ENCODE results near the gene MAMDC4.

MAMDC4 gene

GRCh38 chr9:136896027-136896426, 43.9 kb downstream of the MAMDC4 start:
- no peak for FAIRE-seq

- FAIRE-seq = no peak
These were observed 46.4 kb downstream of the MAMDC4 start for GRCh38 chr9:136898483-136899100.

DNA sequence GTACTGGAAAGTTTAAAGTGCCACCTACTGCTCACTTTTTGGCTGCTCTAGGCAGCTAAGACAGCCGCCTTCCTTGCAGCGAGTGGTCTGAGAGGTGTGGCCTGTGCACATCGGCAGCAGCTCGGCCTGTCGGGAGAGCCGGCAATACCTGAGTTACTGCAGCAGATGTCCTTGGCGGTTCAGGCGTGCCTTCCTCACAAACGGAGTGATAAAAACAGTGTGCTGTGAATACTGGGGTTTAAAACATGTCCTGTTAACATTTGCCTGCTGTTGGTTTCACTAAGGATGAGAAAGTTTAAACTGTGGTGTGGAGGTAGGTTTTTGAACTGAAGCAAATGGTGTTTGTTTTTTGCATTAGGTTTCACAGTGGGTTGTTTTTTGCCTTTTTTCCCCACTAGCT, 47.0 kb downstream of the MAMDC4 start:
- FAIRE-seq = no peak

DNA sequence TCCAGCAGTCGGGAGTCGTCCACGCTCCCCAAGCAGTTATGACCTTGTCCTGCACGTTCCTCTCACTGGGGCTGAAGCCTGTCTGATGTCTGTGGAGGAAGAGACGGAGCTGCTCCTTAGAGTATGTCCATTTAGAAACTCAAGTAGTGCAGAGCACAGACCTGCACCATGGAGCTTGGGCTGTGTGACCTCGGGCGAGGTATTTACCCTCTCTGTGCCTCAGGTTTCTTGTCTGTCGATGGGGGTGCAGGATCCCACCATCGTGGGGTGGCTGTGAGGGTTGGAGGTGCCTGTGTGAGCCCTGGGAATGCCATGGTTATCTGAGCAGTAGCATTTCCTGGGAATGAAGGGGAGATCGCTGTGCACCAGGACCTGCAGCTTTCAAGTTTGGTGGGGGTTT, 48.4 kb downstream of the MAMDC4 start:
- FAIRE-seq = no peak

DNA sequence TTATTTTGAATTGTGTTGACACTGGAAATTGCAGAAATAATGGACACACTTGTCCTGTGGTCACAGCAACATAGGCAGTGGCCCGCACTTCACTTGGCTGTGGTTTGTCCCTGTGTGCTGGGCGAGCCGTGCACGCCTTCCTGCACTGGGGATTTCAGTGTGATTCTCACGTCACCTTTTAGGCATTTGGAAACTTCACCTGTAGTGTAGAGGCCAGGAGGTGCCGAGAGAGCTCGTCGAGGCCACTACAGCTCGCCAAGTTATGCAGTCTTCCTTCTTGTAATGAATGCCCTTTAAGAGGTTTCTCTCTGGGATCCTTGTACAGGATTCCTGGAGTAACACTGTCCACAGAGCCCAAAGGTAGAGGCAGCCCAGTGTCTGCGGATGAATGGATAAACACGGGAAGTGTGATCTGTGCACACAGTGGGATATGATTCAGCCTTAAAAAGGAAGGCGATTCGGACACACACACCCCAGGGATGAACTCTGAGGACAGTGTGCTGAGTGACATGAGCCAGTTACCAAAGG, 48.9 kb downstream of the MAMDC4 start:
- no peak for FAIRE-seq

- FAIRE-seq = no peak
These were observed 49.5 kb downstream of the MAMDC4 start for GRCh38 chr9:136901516-136902258.

DNA sequence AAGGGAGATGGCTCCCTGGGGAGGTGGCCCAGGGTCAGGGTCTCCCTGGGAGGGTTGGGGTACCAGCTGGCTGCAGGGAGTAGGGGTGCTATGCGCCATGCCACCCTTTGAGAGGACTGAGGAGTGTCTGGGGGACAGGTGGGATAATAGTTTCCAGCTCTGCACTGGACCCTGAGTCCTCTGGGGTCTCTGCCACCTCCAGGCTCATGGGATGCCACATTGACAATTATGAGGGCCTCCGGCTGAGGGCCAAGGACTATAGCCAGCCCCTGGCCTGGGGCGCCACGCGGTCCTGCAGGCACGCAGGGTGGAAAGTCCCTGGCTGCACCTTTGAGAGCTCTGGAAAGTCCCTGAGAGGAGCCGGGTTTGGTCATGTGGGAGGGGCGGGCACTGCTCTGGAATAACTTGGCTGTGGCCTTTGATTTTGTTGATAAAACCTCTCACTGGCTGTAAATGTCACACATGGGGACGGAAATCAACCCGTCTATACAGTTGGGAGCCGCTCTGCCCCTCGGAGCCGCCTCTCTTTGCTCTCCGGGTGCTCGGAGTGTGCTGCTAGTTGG, 50.2 kb downstream of the MAMDC4 start:
- no peak for FAIRE-seq

- FAIRE-seq = no peak
These were observed 51.0 kb downstream of the MAMDC4 start for GRCh38 chr9:136903041-136903554.

GRCh38 chr9:136906266-136906665, 54.1 kb downstream of the MAMDC4 start:
- FAIRE-seq = no peak

- no peak for FAIRE-seq
These were observed 55.1 kb downstream of the MAMDC4 start for GRCh38 chr9:136907011-136907914.

Measured in endometrium (tissue), 2 donors.